HCT116 (cell line): ENCODE results near the gene ASGR2.

ENCODE experiments used
- CBX3 ChIP-seq: IDR thresholded peaks from 2 replicates; pipeline ENCODE4 v1.6.1; 2012; ENCODE audit warnings: low read depth
- EZH2phosphoT487 ChIP-seq: fragments of 200-600 bp; IDR thresholded peaks from 2 replicates; pipeline ENCODE4 v1.6.1; 2018; ENCODE audit warnings: antibody characterized with exemption, borderline replicate concordance
- JUND ChIP-seq: IDR thresholded peaks from 2 replicates; pipeline ENCODE4 v1.6.1; 2012
- POLR2A ChIP-seq: IDR thresholded peaks from 2 replicates; pipeline ENCODE4 v1.7.0; 2011; ENCODE audit warnings: borderline replicate concordance; ENCODE audit not compliant: insufficient read depth, insufficient read length; ENCODE audit errors: extremely low read depth
- RAD21 ChIP-seq: IDR thresholded peaks from 2 replicates; pipeline ENCODE4 v1.6.1; 2012; ENCODE audit warnings: low read depth, mild to moderate bottlenecking
- YY1 ChIP-seq: IDR thresholded peaks from 2 replicates; pipeline ENCODE4 v1.6.1; 2011; ENCODE audit warnings: low read length, low read depth, moderate library complexity, mild to moderate bottlenecking; ENCODE audit not compliant: insufficient replicate concordance; ENCODE audit errors: extremely low read depth
- ZFX ChIP-seq: fragments of 450-650 bp; IDR thresholded peaks from 2 replicates; pipeline ENCODE4 v1.6.1; 2017
- TF ChIP-seq, protein P1 (sequence below), 3 experiments: fragments of 200-600 bp in 1 of 3; sonication (generic) in 1 of 3; IDR thresholded peaks in 2 of 3; conservative IDR thresholded peaks in 1 of 3; 2 replicates each; pipeline ENCODE4 v1.5.1; 2012 to 2017; ENCODE audit warnings: low read depth in 2 of 3, low read length in 2 of 3, antibody characterized with exemption in 1 of 3, borderline replicate concordance in 1 of 3, control low read depth in 1 of 3, mild to moderate bottlenecking in 1 of 3, mixed read lengths in 1 of 3, mixed run types in 1 of 3, moderate library complexity in 1 of 3; ENCODE audit not compliant: insufficient read depth in 1 of 3
- TF ChIP-seq, protein P2 (sequence below): IDR thresholded peaks from 2 replicates; pipeline ENCODE4 v1.6.1; 2012

DNA sequence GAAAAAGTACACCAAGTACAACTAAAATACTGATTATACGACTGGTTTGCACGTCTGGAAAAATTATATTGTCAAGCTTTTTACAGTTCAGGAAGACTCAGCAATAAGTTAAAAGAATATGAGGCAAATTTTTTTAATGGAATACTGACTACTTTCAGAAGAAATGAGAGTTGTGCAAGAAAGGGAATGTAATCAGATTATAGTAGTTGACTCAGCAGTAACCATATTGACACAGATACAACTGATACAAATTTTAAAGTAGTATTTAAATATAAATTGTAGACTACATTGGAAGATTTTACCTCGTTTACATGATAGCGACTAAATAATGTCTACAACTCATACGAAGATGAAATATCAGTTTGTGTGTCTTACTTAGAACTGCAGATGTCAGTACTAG lies 16.7 kb downstream of the ASGR2 start:
- TF ChIP-seq RAD21 = no peak
- TF ChIP-seq EZH2phosphoT487 = no peak
- TF ChIP-seq, protein P1, sequence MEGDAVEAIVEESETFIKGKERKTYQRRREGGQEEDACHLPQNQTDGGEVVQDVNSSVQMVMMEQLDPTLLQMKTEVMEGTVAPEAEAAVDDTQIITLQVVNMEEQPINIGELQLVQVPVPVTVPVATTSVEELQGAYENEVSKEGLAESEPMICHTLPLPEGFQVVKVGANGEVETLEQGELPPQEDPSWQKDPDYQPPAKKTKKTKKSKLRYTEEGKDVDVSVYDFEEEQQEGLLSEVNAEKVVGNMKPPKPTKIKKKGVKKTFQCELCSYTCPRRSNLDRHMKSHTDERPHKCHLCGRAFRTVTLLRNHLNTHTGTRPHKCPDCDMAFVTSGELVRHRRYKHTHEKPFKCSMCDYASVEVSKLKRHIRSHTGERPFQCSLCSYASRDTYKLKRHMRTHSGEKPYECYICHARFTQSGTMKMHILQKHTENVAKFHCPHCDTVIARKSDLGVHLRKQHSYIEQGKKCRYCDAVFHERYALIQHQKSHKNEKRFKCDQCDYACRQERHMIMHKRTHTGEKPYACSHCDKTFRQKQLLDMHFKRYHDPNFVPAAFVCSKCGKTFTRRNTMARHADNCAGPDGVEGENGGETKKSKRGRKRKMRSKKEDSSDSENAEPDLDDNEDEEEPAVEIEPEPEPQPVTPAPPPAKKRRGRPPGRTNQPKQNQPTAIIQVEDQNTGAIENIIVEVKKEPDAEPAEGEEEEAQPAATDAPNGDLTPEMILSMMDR (IDR thresholded peaks at IDR 0.05 in 2 of 3, conservative IDR thresholded peaks at IDR 0.05 in 1 of 3; ENCODE audit: borderline replicate concordance in 1 of 3, insufficient read depth in 1 of 3, low read depth in 2 of 3, low read length in 2 of 3) = no peak
- no peak for TF ChIP-seq ZFX
- no peak for TF ChIP-seq YY1
- TF ChIP-seq, protein P2, sequence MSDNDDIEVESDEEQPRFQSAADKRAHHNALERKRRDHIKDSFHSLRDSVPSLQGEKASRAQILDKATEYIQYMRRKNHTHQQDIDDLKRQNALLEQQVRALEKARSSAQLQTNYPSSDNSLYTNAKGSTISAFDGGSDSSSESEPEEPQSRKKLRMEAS = no peak
- no peak for TF ChIP-seq POLR2A
- TF ChIP-seq CBX3 = no peak
- TF ChIP-seq JUND = no peak
